Right lobe of liver (tissue), 6 donors: Measurements from ENCODE around the gene AAK1. TPM values are rescaled to one million over a fixed set of nuclear protein-coding genes. Genes with fewer than 3 reads are reported as not detected.
A peak's percentile ranks its signal among the peaks of the same experiment; 100 is the strongest.
"Not testable (repeated sequence)": the region's sequence is repeated elsewhere in the genome, so short reads cannot be mapped to it uniquely, and the experiment has no call there.

Source experiments
- ATAC-seq, 4 donors: fragments of 200-7000 bp; cut with Tn5 transposase; one replicate each; pipeline ENCODE4 v1.9.1; 2020; ENCODE audit warnings: mild to moderate bottlenecking in 4 of 4, moderate library complexity in 4 of 4
- DNase-seq, 3 donors: peaks; one replicate each; pipeline ENCODE4 v3.0.0-alpha.2; 2020
- H3K27ac ChIP-seq, 3 donors: fragments of 200-600 bp; one replicate each; pipeline ENCODE4 v1.8.0; 2022
- H3K27me3 ChIP-seq, 2 donors: fragments of 200-600 bp; one replicate each; pipeline ENCODE4 v1.8.0; 2022
- H3K36me3 ChIP-seq, 4 donors: fragments of 200-600 bp; sonication (generic) in 1 of 4; one replicate each; pipeline versions ENCODE4 v1.5.1 to v1.8.0; 2017 to 2022; ENCODE audit warnings: control low read depth in 1 of 4
- H3K4me1 ChIP-seq, 4 donors: fragments of 200-600 bp; sonication (generic) in 1 of 4; one replicate each; pipeline versions ENCODE4 v1.5.1 to v1.8.0; 2017 to 2022; ENCODE audit warnings: control low read depth in 1 of 4
- H3K4me3 ChIP-seq, 3 donors: fragments of 200-600 bp; one replicate each; pipeline ENCODE4 v1.8.0; 2022
- H3K9me3 ChIP-seq, 4 donors: fragments of 200-600 bp; sonication (generic) in 1 of 4; one replicate each; pipeline versions ENCODE4 v1.5.1 to v1.8.0; 2017 to 2022; ENCODE audit warnings: control low read depth in 1 of 4
- CTCF ChIP-seq, 4 donors: fragments of 200-600 bp in 3 of 4; fragments of 450-650 bp in 1 of 4; IDR thresholded peaks; one replicate each; pipeline versions ENCODE4 v1.5.1 to v1.8.0; 2016 to 2022; ENCODE audit warnings: antibody characterized with exemption in 4 of 4, mild to moderate bottlenecking in 2 of 4
- POLR2A ChIP-seq: fragments of 450-650 bp; IDR thresholded peaks from one replicate; pipeline ENCODE4 v1.6.1; 2017; ENCODE audit warnings: antibody characterized with exemption, mild to moderate bottlenecking
- WGBS: methylation state at CpG from one replicate; pipeline ENCODE4 v1.1.6; 2018; ENCODE audit warnings: low coverage, low lambda C conversion rate; ENCODE audit not compliant: insufficient coverage; ENCODE audit errors: missing lambda C conversion rate; 5-methylcytosine and 5-hydroxymethylcytosine counted together
- intact Hi-C, 2 donors: fragments of 100-400 bp; cut with DNase I; formaldehyde crosslinking; loops; one replicate each; pipeline versions ENCODE4 v1.11.2 to v1.14.1; 2022
- total RNA-seq, 6 experiments: library from RNA; depleted of rRNA in 2 of 6; stranded (reverse); fragments of >200 nt in 2 of 6; fragmentation: NEBNext Ultra II Directional in 3 of 6; extraction: Animal tissue kit (Norgen Biotek cat#: 25700) in 3 of 6; gene quantifications; one replicate each; pipeline versions ENCODE4 v1.1.0 to v1.2.4, GENCODE V29; 2016 to 2023
- donor health status: DM: no; HTN: yes; CAD: no.
- donor health status: DM: no; HTN: no; CAD: no.
- donor health status: DM: no; HTN: no; CAD: no.
- donor health status: DM: no; HTN: yes; CAD: no.
- donor health status: DM: no; HTN: yes; CAD: no.

AAK1 gene
- total RNA-seq, 6 experiments from 2014 or later = 12.7 to 30.5 (median 20.5) TPM

- WGBS = 93% methylated on average over 3 of the region's 9 CpGs
- no peaks in the 10 kb centered on the region for H3K27me3 ChIP-seq
- DNase-seq (no peak), ATAC-seq (no peak)
- H3K4me1 ChIP-seq = no peaks in the 10 kb centered on the region
- H3K9me3 ChIP-seq = no peaks in the 10 kb centered on the region
- H3K27ac ChIP-seq = no peak overlapping the region
- H3K4me3 ChIP-seq = no peak overlapping the region
- intact Hi-C loops = no loop called here
- no peaks in the 10 kb centered on the region for H3K36me3 ChIP-seq
- TF ChIP-seq CTCF (IDR thresholded peaks at IDR 0.05) = no peak
- TF ChIP-seq POLR2A = no peak
Measured at GRCh38 chr2:69665152-69665551, 21.6 kb upstream of the AAK1 start.

GRCh38 chr2:69663860-69664259 is 20.3 kb upstream of the AAK1 start:
- DNase-seq = no peak
- H3K4me1 ChIP-seq = no peaks in the 10 kb centered on the region
- no peak overlapping the region for H3K27ac ChIP-seq
- H3K36me3 ChIP-seq = no peaks in the 10 kb centered on the region
- WGBS = 84% methylated on average over 3 of the region's 3 CpGs
- no peaks in the 10 kb centered on the region for H3K27me3 ChIP-seq
- intact Hi-C loops = no loop called here
- H3K4me3 ChIP-seq = no peak overlapping the region
- H3K9me3 ChIP-seq = no peaks in the 10 kb centered on the region
- peak in 1 of 4 donors; percentile 63 for ATAC-seq
- TF ChIP-seq CTCF (IDR thresholded peaks at IDR 0.05) = no peak

- H3K4me3 ChIP-seq, H3K4me1 ChIP-seq, H3K27me3 ChIP-seq, H3K9me3 ChIP-seq, H3K36me3 ChIP-seq, H3K27ac ChIP-seq, DNase-seq, intact Hi-C loops: not testable (repeated sequence)
- WGBS = 87% methylated on average over 2 of the region's 2 CpGs
- peak in 1 of 4 donors; percentile 34 for ATAC-seq
Measured at GRCh38 chr2:69662547-69662946, 19.0 kb upstream of the AAK1 start.

- intact Hi-C loops = no loop called here
- 79% methylated on average over 1 of the region's 1 CpG for WGBS
- no peaks in the 10 kb centered on the region for H3K4me1 ChIP-seq
- DNase-seq (no peak), ATAC-seq (no peak)
- no peaks in the 10 kb centered on the region for H3K9me3 ChIP-seq
- no peaks in the 10 kb centered on the region for H3K27me3 ChIP-seq
- no peak overlapping the region for H3K4me3 ChIP-seq
- no peak overlapping the region for H3K27ac ChIP-seq
- H3K36me3 ChIP-seq = no peaks in the 10 kb centered on the region
- TF ChIP-seq CTCF (IDR thresholded peaks at IDR 0.05) = no peak
- no peak for TF ChIP-seq POLR2A
Measured at GRCh38 chr2:69660637-69661036, 17.1 kb upstream of the AAK1 start.

GRCh38 chr2:69659941-69660483 is 16.5 kb upstream of the AAK1 start:
- Histone ChIP-seq H3K27ac (no peak overlapping the region), H3K4me3 (no peak overlapping the region), H3K36me3 (no peaks in the 10 kb centered on the region), H3K4me1 (no peaks in the 10 kb centered on the region), H3K9me3 (no peaks in the 10 kb centered on the region), H3K27me3 (no peaks in the 10 kb centered on the region)
- no peak for ATAC-seq
- intact Hi-C loops = no loop called here
- no peak for TF ChIP-seq CTCF (IDR thresholded peaks at IDR 0.05)
- no peak for TF ChIP-seq POLR2A
- no peak for DNase-seq
- 66% methylated on average over 2 of the region's 2 CpGs for WGBS
